22Rv1 (cell line): ENCODE measurements around the gene TMEM54.

Source experiments
- H3K27ac ChIP-seq: fragments of 450-650 bp; 2 replicates; pipeline ENCODE4 v1.5.1; 2017
- CTCF ChIP-seq: fragments of 450-650 bp; IDR thresholded peaks from 2 replicates; pipeline ENCODE4 v1.5.1; 2017; ENCODE audit warnings: mild to moderate bottlenecking
- ZFX ChIP-seq: fragments of 450-650 bp; IDR thresholded peaks from 2 replicates; pipeline ENCODE4 v1.6.1; 2017; ENCODE audit warnings: antibody characterized with exemption, borderline replicate concordance

Gene TMEM54

GRCh38 chr1:32886004-32886827, 15.0 kb downstream of the TMEM54 start, which contains the start of gene HPCA:
Gene HPCA, plus strand, starts transcription at chr1:32886491. Its CDS starts 2,408 bp downstream, at chr1:32888899.
- TF ChIP-seq ZFX, result no peak
- TF ChIP-seq CTCF, result peak; percentile 87
- no peak within 1 kb of the TSS for H3K27ac ChIP-seq

- TF ChIP-seq ZFX (no peak), CTCF (no peak)
- no peak overlapping the region for H3K27ac ChIP-seq
Observed at GRCh38 chr1:32885676-32886003, 15.5 kb downstream of the TMEM54 start.

GRCh38 chr1:32884726-32885125, 16.5 kb downstream of the TMEM54 start:
- no peak for TF ChIP-seq ZFX
- no peak for TF ChIP-seq CTCF
- H3K27ac ChIP-seq, result no peak overlapping the region

GRCh38 chr1:32884032-32884372, 17.2 kb downstream of the TMEM54 start:
- no peak overlapping the region for H3K27ac ChIP-seq
- no peak for TF ChIP-seq ZFX
- TF ChIP-seq CTCF, result no peak

- TF ChIP-seq CTCF (no peak), ZFX (no peak)
- H3K27ac ChIP-seq, result no peak overlapping the region
Observed at GRCh38 chr1:32883338-32884031, 17.7 kb downstream of the TMEM54 start.

- no peak for TF ChIP-seq ZFX
- TF ChIP-seq CTCF, result no peak
- H3K27ac ChIP-seq, result no peak overlapping the region
Observed at GRCh38 chr1:32881871-32882850, 19.0 kb downstream of the TMEM54 start.
